ENCODE measurements around the gene ALDH3B2.

DNA sequence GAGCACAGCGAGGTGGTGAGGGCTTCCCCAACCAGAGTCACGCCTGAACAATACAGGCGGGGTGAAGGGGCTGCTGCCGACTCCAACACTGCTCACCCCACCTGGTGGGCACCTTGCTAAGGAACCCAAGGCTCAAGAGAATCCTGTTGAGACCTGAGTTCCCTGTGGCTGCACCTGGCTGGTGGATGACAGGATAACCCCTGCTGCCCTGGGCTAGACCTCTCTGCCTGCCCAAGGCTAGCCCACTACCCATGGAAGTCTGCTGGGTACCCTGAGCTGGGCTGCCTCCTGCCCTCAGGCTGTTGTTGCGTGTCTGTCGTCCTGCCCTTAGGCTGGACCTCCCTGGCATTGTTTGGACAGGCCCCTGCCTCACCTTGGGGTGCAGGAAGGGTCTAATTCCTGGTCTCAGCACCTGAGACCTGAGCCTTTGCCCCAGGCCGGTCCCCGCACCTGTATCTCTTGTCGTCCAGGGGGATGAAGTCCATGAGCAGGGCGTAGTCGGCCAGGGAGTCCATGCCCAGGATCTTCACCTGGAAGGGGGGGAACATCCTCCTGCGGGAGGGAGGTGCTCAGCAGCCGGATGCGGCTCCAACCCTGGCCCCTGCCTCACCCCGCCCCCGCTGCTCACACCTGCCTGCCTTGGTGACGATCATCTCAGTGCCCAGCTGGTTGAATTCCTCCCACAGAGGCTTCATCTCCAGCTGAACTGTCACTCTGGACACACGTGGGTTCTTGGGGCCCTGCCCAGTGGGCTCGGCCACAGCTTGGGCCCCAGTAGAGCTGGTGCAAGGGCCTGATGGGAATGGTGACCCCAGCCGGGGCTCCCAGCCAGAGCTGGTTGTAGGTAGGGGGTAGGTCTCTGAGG is 39.8 kb downstream of the ALDH3B2 start:
- TF ChIP-seq, protein P1, sequence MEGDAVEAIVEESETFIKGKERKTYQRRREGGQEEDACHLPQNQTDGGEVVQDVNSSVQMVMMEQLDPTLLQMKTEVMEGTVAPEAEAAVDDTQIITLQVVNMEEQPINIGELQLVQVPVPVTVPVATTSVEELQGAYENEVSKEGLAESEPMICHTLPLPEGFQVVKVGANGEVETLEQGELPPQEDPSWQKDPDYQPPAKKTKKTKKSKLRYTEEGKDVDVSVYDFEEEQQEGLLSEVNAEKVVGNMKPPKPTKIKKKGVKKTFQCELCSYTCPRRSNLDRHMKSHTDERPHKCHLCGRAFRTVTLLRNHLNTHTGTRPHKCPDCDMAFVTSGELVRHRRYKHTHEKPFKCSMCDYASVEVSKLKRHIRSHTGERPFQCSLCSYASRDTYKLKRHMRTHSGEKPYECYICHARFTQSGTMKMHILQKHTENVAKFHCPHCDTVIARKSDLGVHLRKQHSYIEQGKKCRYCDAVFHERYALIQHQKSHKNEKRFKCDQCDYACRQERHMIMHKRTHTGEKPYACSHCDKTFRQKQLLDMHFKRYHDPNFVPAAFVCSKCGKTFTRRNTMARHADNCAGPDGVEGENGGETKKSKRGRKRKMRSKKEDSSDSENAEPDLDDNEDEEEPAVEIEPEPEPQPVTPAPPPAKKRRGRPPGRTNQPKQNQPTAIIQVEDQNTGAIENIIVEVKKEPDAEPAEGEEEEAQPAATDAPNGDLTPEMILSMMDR (IDR thresholded peaks at IDR 0.05 in 2 of 3, conservative IDR thresholded peaks at IDR 0.05 in 1 of 3; ENCODE audit: borderline replicate concordance in 1 of 3, insufficient read depth in 1 of 3, low read depth in 2 of 3, low read length in 2 of 3) = no peak
- no peak for TF ChIP-seq POLR2A (IDR thresholded peaks at IDR 0.05; ENCODE audit: borderline replicate concordance, extremely low read depth, insufficient read depth, insufficient read length)
- no peak for TF ChIP-seq YY1 (IDR thresholded peaks at IDR 0.05; ENCODE audit: extremely low read depth, insufficient replicate concordance, low read depth, low read length)
- no peak for TF ChIP-seq SIN3A (IDR thresholded peaks at IDR 0.05; ENCODE audit: low read depth)
- TF ChIP-seq POLR2AphosphoS5 (IDR thresholded peaks at IDR 0.05; ENCODE audit: low read depth, low read length) = no peak
- no peak for TF ChIP-seq CEBPB (IDR thresholded peaks at IDR 0.05; ENCODE audit: low read depth)
- TF ChIP-seq, protein P2, sequence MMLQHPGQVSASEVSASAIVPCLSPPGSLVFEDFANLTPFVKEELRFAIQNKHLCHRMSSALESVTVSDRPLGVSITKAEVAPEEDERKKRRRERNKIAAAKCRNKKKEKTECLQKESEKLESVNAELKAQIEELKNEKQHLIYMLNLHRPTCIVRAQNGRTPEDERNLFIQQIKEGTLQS (IDR thresholded peaks at IDR 0.05) = no peak
- TF ChIP-seq ZFX (IDR thresholded peaks at IDR 0.05) = no peak

Data from HCT116 (cell line).